ENCODE data around the gene ITGBL1. TPM values are rescaled to one million over a fixed set of nuclear protein-coding genes. Genes with fewer than 3 reads are reported as not detected.

The ITGBL1 gene
- total and polyA plus RNA-seq, 2 of the 8 experiments (the other 6 are each of a cell fraction or from before 2014, with no cell fraction given), result not detected

DNA sequence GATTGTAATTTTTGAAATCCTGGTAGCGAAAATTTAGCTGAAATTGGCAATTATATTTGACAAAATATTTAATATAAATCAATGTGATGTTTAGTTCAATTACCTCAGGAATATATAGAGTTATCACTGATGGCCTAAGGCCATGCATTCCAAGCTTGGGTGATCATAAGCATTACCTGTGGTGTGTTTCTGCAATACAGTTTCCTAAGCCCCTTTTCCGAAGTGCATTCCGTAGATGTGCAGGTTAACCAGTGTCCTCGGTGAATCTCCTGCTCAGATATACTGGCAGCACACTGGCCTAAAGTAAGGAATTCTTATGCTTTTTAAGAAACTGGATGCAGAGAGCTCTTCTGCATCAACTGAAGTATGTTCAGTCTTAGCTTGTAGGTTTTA, 35.0 kb downstream of the ITGBL1 start:
- Histone ChIP-seq H3K18ac (ENCODE audit: extremely low read depth, low read length) (no peak overlapping the region), H3K27ac (ENCODE audit: low read depth, low read length) (no peak overlapping the region), H3K36me3 (ENCODE audit: control insufficient read depth in 2 of 4, insufficient read depth in 4 of 4, low read length in 3 of 4) (no peaks in the 10 kb centered on the region), H3K23ac (ENCODE audit: insufficient read length) (no peak overlapping the region), H4K91ac (replicated peaks; ENCODE audit: insufficient read length, low read length) (no peak overlapping the region), H3K4ac (replicated peaks; ENCODE audit: insufficient read length, low read depth, low read length) (no peak overlapping the region), H3K79me2 (ENCODE audit: control insufficient read depth in 1 of 2, insufficient read depth in 2 of 2, low read length in 2 of 2) (no peaks in the 10 kb centered on the region), H3K27me3 (replicated peaks in 1 of 4; ENCODE audit: control insufficient read depth in 3 of 4, extremely low read depth in 1 of 4, insufficient read depth in 3 of 4, low read length in 3 of 4) (no peaks in the 10 kb centered on the region), H4K5ac (ENCODE audit: insufficient read length, low read depth, low read length) (no peak overlapping the region), H2AK5ac (ENCODE audit: low read depth, low read length) (no peak overlapping the region), H3K9me3 (ENCODE audit: insufficient read depth in 2 of 2, low read depth in 1 of 2, low read length in 1 of 2) (no peaks in the 10 kb centered on the region), H3K9ac (replicated peaks in 1 of 4; ENCODE audit: extremely low read depth in 1 of 4, low read depth in 3 of 4, low read length in 3 of 4) (no peak overlapping the region), H3K4me2 (ENCODE audit: insufficient read depth in 1 of 2, low read depth in 2 of 2, low read length in 2 of 2) (no peak overlapping the region), H3K4me1 (replicated peaks in 1 of 4; ENCODE audit: control insufficient read depth in 3 of 4, insufficient read depth in 4 of 4, low read length in 3 of 4) (no peaks in the 10 kb centered on the region), H2BK12ac (ENCODE audit: low read depth, low read length) (no peak overlapping the region), H4K20me1 (replicated peaks in 1 of 2; ENCODE audit: control insufficient read depth in 1 of 2, insufficient read depth in 2 of 2, low read length in 2 of 2) (no peaks in the 10 kb centered on the region), H3K56ac (replicated peaks; ENCODE audit: insufficient read length, low read depth, low read length) (no peak overlapping the region), H2BK120ac (replicated peaks; ENCODE audit: low read depth, low read length) (no peak overlapping the region), H3K79me1 (ENCODE audit: low read depth, low read length) (no peaks in the 10 kb centered on the region), H3K4me3 (ENCODE audit: extremely low read depth in 1 of 4, insufficient read depth in 2 of 4, low read depth in 3 of 4, low read length in 4 of 4) (no peak overlapping the region), H3K14ac (ENCODE audit: insufficient read length) (no peak overlapping the region), H2AFZ (ENCODE audit: low read length) (no peak overlapping the region), H2BK20ac (ENCODE audit: low read length) (no peak overlapping the region), H4K8ac (ENCODE audit: extremely low read depth, insufficient read depth, low read length) (no peak overlapping the region), H2BK15ac (ENCODE audit: low read length) (no peak overlapping the region), H3K23me2 (ENCODE audit: low read depth, low read length) (no peaks in the 10 kb centered on the region), H2BK5ac (ENCODE audit: low read depth, low read length) (no peak overlapping the region)
- CTCF ChIA-PET (ENCODE audit: partially characterized antibody), result interaction anchor here (0.8 to 1.5 kb wide), 4 partner anchors 12 to 343 kb away, joined by 3 to 4 read pairs (median 3); no protein-coding TSS in a partner anchor
- 88% methylated on average over 4 of the region's 4 CpGs; no CpG with 5 or more reads in 1 of the 2 experiments for WGBS, 2 experiments (ENCODE audit: extremely low coverage in 1 of 2, insufficient coverage in 1 of 2, insufficient read length in 1 of 2, insufficient replicate concordance in 2 of 2, low coverage in 1 of 2, low lambda C conversion rate in 2 of 2, missing lambda C conversion rate in 1 of 2)
- no peak for DNase-seq (ENCODE audit: low read depth in 1 of 2, low spot score in 2 of 2)
- no peak for FAIRE-seq
- POLR2A ChIA-PET (ENCODE audit: partially characterized antibody), result no interaction called here
- TF ChIP-seq CEBPB (IDR thresholded peaks at IDR 0.05; ENCODE audit: low read depth, low read length) (no peak), TEAD4 (IDR thresholded peaks at IDR 0.05; ENCODE audit: low read depth, low read length) (no peak), RFX5 (IDR thresholded peaks at IDR 0.05; ENCODE audit: borderline replicate concordance, low read depth, low read length) (no peak), RBBP5 (IDR thresholded peaks at IDR 0.05; ENCODE audit: borderline replicate concordance, low read depth, low read length) (no peak)
